ENCODE results near the gene ANLN.
"Not testable (repeated sequence)": the region's sequence is repeated elsewhere in the genome, so short reads cannot be mapped to it uniquely, and the experiment has no call there.

The ANLN gene

GRCh38 chr7:36381056-36381455 is 8.6 kb upstream of the ANLN start:
- DNase-seq: no peak

- not testable (repeated sequence) for DNase-seq
These were observed 6.4 kb upstream of the ANLN start for GRCh38 chr7:36383284-36383683.

- not testable (repeated sequence) for DNase-seq
These were observed 4.0 kb upstream of the ANLN start for GRCh38 chr7:36385646-36386045.

- DNase-seq: no peak
These were observed 2.0 kb upstream of the ANLN start for GRCh38 chr7:36387435-36388231.

GRCh38 chr7:36388423-36388822 is 1.2 kb upstream of the ANLN start:
- no peak for DNase-seq

- DNase-seq: peak in 2 of 14 donors; percentile 16 to 57
These were observed 783 bp downstream of the ANLN start for GRCh38 chr7:36390199-36391090.

- DNase-seq: no peak
These were observed 2.0 kb downstream of the ANLN start for GRCh38 chr7:36391436-36392198.

- no peak for DNase-seq
These were observed 4.2 kb downstream of the ANLN start for GRCh38 chr7:36393826-36394225.

- no peak for DNase-seq
These were observed 5.7 kb downstream of the ANLN start for GRCh38 chr7:36395171-36395894.

GRCh38 chr7:36396150-36396549 is 6.5 kb downstream of the ANLN start:
- DNase-seq: no peak

- DNase-seq: no peak
These were observed 10.4 kb downstream of the ANLN start for GRCh38 chr7:36400036-36400435.

GRCh38 chr7:36400606-36401005 is 10.9 kb downstream of the ANLN start:
- no peak for DNase-seq

- no peak for DNase-seq
These were observed 13.8 kb downstream of the ANLN start for GRCh38 chr7:36403452-36403851.

- DNase-seq: no peak
These were observed 15.2 kb downstream of the ANLN start for GRCh38 chr7:36404639-36405408.

- no peak for DNase-seq
These were observed 15.7 kb downstream of the ANLN start for GRCh38 chr7:36405409-36405803.

GRCh38 chr7:36406156-36406555 is 16.5 kb downstream of the ANLN start:
- peak in 11 of 14 donors; percentile 11 to 86 (median 46) for DNase-seq

GRCh38 chr7:36407636-36408550 is 18.2 kb downstream of the ANLN start:
- DNase-seq: no peak

- no peak for DNase-seq
These were observed 18.9 kb downstream of the ANLN start for GRCh38 chr7:36408589-36408988.

GRCh38 chr7:36409180-36409579 is 19.5 kb downstream of the ANLN start:
- DNase-seq: no peak

- DNase-seq: no peak
These were observed 25.5 kb downstream of the ANLN start for GRCh38 chr7:36415144-36415543.
